ENCODE data around the gene ELAVL3.
"Not testable (repeated sequence)": the region's sequence is repeated elsewhere in the genome, so short reads cannot be mapped to it uniquely, and the experiment has no call there.

The ELAVL3 gene

DNA sequence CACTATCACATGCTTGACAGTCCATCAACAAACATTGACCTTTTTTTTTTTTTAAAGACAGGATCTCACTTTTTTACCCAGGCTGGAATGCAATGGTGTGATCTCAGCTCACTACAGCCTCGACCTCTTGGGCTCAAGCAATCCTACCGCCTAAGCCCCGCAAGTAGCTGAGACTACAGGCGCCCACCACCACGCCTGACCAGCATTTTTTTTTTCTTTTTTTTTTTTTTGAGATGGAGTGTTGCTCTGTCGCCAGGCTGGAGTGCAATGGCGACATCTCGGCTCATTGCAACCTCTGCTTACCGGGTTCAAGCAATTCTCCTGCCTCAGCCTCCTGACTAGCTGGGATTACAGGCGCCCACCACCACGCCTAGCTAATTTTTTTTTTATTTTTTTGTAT lies 21.9 kb downstream of the ELAVL3 start:
- FAIRE-seq, result not testable (repeated sequence)

DNA sequence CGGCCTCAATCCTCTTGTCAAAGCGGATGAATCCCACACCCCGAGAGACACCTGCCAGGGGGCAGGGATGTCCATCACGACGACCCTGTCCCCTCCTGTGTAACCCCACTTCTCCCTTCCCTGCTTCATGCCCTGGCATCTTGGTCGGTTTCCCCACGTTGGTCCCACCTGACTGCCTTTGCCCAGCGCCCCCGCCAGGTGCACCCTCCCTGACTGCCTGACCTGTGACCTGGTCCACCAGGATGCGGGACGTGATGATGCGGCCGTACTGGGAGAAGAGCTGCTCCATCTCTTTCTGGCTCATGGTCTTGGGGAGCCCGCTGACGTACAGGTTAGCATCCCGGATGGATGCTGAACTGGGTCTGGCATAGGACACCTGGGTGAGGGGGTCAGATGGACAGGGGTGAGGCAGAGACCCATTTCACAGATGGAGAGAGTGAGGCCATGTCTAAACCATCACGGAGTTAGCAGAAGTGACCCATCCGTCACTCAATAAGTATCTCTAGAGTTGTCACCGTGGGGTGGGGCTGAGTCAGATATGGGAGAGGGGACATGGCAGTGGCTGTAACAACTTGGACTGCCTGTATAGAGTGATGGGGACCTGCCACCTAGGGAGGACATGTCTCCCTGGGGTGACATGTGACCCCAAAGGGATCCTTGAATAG lies 22.5 kb downstream of the ELAVL3 start:
- FAIRE-seq, result no peak

DNA sequence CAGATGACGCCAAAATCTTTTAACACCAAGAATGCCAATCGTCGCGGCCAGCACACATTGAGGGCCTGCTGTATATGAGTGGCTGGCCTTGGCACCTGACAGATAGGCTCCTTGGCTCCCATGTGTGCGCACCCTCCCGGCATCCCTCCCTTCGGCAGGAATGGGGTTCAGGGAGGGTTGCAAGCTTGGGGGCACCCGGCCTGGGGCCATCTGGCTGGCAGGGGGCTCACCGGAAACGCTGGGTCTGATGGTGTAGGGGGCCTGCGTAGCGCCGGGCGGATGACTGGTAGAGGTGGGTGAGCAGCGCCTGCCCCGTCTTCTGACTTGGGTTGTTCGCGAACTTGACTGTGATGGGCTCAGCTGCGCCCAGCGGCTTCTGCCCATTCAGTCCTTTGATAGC lies 23.0 kb downstream of the ELAVL3 start:
- FAIRE-seq, result no peak

DNA sequence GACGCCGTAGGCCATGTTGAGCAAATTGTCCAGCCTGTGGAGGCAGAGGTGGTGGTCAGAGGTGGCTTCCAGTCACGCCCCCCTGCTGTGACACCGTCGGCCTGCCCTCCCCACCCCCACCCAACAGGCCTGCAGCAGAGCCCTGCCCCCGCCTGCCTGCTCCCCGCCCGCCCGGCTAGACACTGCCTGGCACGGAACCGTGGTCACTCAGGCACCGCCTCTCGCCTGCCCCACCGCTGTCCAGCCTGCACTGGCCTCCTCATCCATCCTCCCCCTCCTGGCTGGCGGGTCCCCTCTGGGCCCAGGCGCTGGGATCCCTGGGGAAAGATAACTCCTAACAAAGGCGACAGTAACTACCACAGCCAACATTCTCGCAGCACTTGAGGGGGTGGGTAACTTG lies 23.7 kb downstream of the ELAVL3 start:
- no peak for FAIRE-seq

DNA sequence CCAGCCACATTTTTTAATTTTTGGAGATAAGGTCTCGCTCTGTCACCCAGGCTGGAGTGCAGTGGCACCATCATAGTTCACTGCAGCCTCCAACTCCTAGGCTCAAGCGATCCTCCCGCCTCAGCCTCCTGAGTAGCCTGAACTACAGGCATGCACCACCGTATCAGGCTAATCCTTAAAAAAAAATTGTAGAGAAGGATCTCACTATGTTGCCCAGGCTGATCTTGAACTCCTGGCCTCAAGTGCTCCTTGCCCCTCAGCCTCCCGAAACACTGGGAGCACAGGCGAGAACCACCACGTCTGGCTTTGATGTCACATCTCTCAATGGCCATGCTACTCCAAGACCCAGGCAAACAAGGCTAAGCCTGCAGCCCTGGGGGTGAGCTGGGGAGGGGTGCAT lies 24.2 kb downstream of the ELAVL3 start:
- FAIRE-seq, result no peak

DNA sequence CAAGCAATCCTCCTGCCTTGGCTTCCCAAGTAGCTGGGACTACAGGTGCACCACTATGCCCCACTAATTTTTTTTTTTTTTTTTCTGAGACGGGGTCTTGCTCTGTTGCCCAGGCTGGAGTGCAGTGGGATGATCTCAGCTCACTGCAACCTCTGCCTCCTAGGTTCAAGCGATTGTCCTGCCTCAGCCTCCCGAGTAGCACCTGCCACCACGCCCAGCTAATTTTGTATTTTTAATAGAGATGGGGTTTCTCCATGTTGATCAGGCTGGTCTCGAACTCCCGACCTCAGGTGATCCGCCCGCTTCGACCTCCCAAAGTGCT lies 25.7 kb downstream of the ELAVL3 start:
- not testable (repeated sequence) for FAIRE-seq

DNA sequence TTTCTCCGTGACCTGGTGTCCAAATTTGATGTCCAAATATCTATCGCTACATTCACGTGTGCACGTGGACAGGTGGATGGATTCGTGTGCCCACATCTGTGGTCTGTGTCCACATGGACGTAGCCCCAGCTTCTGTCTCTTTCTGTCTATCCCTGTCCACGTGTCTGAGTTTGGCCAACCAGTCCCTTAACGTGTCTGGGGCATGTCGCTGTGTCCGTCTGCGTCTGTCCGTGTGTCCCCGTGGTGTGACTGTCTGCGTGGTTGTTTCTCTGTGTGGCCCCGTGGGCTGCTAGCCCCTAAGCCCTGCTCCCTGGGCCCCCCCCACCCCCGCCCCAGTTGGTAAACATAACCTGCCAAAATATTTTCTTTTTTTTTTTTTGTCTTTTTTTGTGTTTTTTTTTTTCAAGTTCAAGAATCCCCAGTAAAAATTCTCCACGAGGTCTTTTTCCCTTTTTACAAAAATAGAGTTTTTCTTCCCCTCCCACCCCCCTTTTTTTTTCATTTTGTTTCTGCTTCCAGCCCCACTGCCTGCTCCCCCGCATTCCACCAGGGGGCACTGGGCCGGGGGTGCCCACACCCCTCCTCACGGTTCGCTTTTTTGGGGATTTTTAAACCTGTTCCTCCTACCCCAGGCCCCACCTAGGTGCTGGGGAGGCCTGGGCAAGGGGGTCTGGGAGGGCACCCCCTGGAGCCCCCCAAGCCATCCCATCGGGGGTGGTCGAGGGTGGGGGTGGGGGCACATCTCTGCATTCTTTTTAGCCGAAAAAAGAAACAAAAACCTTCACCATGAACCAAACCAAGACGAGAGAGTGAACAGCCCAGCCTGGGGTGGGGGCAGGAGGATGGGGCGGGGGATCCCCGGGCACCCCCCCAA lies 27.1 kb downstream of the ELAVL3 start:
- FAIRE-seq, result no peak

DNA sequence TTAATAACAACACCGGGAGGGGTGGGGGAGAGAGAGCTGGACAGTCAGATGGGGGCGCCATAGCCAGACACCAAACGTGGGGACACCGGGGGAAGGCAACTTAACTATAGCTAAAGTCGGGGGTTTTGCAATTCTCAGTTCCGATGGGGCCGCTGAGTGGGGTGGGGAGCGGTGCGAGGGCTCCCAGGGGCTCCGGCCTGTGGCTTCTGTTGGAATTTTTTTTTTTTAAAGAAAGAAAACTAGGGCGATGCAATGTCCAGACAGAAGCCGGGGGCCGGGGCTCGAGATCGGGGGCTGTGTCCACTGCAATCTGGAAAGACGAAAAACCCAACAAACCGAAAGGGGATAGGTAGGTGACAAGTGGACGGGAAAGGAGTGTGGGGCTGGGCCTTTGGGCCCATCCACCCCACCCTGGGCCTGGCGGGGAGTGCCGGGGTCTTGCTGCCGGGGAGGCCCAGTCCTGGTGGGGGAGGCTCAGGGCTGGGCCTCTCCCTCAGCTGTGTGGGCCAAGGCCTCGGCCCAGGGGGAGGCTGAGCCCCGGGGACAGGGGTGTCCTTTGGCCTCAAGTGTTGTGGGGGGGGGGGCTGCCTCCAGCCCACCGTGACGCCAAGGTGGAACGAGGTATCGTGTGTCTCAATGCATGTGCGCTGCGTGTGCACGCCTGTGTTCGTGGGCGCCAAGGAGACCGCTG lies 28.1 kb downstream of the ELAVL3 start:
- no peak for FAIRE-seq

DNA sequence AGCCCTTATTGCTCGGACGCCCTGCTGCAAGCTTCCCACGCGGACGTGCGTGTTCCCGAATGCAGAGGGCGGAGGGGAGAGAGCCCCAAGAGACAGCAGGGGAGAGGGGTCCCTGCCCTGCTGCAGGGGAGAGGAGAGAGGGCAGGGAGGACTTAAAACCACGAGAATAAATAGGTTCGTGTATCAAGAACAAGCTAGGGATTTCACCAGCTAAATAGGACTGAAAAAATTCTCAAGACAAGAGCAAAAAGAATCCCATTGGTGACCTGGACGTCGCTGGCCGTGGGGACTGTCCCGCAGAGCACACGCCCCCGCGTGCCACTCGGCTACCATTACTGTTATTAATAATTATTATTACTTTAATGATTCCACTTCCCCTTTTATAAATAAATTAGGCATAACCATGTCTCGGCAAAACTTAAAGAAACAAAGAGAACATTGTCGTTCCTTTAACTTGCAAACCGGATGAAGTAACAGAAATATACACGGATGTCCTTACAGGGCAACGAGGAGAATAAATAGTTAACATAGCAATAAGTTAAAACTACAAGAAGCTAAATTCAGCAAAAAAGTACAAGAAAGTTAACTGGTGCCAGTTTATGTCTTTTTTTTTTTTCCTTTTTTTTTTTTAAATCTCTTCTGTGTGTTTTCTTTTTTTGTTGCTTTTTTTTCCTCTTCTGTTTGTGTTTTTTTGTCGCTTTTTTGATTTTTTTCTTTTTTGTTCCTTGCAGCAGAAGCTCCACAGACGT lies 28.8 kb downstream of the ELAVL3 start:
- peak; percentile 35 for FAIRE-seq

DNA sequence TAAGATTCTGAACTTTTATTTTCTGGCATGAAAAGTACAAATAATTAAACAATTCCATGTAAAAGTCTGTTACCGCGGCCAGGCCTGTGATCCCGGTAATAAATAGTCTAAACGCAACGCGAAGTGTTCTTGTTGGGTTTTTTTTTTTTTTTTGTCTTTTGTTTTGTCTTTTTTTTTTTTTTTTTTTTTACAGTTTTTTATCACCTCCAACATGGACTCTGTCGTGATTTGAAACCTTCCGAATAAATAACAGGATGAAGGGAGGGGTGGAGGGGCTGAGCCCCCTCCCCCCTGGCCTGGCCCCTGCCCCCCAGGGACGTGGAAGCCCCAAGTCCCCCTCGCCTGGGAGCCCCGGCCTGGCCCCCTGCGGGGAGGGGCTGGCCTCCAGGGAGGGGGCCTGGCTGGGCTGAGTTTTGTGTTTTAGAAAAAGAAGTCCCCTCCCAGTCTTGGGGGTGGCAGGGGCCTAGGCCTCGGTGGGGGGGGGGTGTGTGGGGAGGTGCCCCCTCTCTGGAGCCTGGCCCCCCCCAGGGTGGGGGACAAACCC lies 29.4 kb downstream of the ELAVL3 start:
- FAIRE-seq, result peak; percentile 82

DNA sequence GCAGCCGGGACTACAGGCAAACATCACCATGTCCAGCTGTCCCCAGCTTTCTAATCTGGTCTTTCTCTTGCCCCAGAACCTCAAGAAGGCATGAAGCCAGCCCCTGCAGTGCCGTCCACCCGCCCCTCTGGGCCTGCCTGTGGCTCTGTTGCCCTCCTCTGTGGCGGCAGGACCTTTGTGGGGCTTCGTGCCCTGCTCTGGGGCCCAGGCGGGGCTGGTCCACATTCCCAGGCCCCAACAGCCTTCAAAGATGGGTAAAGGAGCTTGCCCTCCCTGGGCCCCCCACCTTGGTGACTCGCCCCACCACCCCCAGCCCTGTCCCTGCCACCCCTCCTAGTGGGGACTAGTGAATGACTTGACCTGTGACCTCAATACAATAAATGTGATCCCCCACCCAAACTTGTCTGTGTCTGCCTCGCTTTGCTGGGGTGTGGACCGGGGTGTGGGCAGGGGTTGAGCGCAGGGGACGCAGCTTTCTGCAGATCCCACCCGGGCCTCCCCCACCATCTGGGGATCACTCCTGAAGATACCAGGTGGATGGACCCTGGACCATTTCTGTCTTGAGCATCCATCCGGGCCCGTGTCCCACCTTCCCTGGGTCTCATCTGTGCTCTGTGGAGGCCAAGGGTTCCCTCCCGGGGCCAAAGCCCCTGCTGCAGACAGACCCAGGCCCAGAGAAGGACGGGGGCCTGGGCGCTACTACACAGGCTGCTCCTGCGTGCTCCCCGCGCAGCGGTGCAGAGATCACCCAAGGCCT lies 30.1 kb downstream of the ELAVL3 start:
- FAIRE-seq, result no peak

DNA sequence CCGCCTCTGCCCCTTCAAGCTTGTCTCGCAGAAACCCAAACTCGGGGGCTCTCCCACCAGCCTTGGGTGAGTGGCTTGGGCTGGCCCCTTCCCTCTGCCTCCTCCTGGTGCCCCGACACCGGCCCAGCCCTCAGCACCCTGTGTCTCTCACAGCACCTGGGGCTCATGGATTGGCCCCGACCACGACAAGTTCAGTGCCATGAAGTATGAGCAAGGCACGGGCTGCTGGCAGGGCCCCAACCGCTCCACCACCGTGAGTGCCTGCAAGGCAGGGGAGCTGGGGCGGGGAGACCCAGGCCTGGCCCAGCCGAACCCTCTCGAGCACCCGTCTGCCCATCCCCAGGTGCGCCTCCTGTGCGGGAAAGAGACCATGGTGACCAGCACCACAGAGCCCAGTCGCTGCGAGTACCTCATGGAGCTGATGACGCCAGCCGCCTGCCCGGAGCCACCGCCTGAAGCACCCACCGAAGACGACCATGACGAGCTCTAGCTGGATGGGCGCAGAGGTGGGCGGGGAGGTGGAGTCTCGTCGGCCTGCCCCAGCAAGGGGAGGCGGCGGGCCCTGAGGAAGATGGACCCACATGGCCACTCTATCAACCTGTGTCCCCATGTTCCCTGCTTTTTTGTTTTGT lies 31.8 kb downstream of the ELAVL3 start:
- FAIRE-seq, result no peak

DNA sequence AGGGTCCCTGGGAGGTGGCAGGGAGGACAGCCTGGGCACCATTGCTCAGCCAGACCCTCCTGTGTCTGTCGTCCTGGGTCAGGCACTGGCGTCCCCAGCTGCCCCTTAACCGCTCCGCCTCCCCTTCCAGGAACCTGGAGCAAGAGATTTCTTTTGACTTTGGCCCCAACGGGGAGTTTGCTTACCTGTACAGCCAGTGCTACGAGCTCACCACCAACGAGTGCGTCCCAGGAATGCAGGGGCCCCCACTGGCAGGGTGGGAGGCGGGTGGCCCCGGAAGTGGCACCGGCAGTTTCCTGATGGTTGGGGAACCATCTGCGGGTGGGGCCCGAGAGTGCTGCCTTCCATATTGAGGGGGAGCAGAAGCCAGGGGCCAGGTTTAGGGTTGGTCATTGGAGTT lies 32.4 kb downstream of the ELAVL3 start:
- no peak for FAIRE-seq

DNA sequence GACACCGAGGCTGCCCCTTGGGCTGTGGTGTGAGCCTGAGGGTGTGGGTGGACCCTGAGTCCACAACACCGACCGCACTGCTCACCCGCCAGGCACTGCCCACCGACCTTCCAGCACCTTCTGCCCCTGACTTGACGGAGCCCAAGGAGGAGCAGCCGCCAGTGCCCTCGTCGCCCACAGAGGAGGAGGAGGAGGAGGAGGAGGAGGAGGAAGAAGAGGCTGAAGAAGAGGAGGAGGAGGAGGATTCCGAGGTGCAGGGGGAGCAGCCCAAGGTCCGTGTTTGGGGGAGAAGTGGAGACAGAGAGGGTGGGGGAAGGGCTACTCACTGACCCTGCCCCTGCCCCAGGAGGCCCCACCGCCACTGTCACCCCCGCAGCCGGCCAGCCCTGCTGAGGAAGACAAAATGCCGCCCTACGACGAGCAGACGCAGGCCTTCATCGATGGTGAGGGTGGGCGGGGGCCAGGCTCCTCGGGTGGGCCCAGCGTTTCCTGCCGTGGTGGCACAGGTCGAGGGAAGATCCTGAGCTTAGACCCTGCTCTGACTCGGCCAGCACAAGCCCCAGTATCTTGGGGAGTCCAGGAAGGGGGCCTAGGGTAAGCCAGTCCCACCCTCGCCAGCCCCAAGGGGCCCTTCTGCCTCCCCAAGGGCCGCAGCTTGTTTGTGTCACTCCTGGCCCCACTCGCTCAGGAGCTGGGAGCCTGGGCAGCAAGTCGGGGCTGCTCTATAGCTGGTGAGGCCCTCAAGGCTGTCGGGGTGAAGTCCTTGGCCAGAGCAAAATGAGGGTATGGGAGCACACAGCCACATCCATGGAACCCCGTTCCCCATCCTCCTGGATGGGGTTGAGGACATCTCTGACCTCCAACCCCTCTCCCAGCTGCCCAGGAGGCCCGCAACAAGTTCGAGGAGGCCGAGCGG lies 33.2 kb downstream of the ELAVL3 start:
- no peak for FAIRE-seq

DNA sequence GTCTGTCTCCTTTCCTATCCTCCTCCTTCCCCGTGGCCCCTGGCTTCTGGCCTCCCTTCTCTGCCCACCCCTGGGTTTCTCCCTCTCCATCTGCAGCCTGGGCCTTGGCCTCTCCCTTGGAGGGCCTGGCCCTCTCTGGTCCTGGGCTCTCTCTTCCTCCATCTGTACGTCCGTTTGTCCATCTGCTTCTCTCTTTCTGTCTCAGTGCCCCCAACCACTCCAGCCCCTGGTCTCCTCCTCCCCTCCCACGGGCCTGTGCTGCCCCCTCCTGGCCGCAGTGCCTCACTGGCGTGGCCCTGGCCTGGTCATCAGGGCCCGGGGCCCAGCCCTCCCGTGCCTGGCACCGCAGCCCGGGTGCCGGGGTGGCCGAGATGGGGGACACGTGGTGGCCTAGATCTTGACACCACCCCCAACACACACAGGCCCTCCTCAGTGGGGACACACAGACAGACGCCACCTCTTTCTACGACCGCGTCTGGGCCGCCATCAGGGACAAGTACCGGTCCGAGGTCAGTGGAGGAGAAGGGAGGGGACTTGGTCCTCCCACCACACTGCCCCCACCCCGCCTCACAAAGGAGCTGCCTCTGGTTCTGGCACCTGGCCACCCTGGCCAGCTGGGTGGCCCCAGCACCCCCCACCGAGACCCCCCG lies 34.1 kb downstream of the ELAVL3 start:
- FAIRE-seq, result no peak

DNA sequence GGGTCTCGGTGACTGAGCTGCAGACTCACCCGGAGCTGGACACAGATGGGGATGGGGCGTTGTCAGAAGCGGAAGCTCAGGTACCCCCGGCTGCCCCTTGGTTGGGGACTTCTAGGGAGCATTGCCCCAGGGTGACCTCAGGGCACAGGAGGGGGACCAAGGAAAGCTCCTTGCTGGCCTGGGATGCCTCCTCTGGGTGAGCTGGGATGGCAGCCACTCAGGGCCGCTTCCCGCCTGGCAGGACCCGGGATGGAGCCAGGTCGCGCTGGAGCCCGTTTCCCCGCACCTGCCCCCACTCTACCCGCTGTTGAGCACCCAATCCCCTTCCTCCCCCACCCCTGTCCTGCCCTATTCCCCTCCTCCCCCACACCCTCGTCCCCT lies 34.6 kb downstream of the ELAVL3 start:
- FAIRE-seq, result no peak

DNA sequence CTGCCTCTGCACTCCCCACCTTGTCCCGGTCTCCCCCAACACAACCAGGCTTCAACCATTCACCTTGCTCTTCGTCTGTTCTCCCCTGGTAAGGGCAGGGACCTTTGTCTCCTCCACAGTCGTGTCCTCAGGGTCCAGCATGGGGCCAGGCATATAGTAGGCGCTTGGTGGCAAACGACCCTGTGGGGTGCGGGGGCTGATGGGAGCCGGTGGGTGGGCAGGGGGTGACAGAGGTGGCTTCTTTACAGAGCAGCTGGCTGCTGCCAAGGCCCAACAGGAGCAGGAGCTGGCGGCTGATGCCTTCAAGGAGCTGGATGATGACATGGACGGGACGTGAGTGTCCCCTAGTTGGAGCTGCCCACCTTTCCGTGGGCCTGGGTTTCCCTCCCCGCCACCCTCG lies 35.7 kb downstream of the ELAVL3 start:
- no peak for FAIRE-seq

DNA sequence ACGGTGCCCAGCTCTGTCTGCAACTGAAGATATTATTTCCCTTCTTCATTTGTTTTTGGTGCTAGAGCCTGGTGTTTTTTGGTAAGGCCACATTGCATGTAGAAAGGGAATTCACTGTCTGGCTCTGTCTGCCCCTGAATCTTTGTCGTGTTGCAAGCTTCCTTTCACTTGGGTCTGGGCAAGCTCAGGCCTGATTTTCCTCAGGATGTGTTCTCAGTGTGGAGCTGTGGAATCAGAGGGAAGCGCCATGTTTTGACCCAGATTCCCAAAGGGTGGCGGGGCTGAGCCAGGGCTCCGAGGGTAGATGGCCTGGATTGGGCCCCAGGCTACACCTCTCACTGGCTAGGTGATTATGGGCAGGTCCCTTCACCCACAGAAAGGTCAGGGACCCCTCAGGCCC lies 36.8 kb downstream of the ELAVL3 start:
- FAIRE-seq, result no peak

DNA sequence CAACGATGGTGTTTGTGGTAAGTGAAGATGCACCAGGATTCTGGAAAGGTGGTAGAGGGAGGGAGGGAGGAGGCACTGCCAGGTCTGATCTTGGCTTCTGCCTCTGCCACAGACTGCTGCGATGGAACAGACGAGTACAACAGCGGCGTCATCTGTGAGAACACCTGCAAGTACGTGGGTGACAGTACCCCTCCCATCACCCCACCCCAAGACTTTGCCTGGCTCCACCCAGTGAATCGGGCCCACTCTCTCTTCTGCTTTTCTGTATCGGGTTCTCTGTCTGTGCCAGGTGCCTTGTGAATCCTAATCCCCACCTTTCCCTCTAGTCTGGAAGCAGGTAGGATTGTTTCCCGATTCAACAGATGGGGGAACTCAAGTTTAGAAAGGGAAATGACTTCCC lies 42.9 kb downstream of the ELAVL3 start:
- FAIRE-seq, result no peak

DNA sequence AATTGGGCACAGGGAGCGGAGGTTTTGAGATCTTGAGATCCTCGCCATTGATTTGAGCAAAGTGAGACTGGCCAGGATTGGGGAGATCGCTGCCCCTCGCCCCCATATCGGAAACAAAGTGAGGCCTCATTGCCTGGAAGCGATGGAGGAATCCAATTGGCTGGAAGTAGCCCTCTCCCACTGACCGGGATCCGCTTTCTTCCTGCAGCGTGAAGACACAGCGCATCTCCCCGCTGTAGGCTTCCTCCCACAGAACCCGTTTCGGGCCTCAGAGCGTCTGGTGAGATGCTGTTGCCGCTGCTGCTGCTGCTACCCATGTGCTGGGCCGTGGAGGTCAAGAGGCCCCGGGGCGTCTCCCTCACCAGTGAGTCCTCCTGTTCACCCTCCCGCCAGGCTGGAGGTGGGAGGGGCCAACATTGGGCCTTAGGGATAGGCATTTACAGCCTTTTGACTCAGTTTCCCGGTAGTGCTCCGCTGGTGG lies 45.0 kb downstream of the ELAVL3 start:
- FAIRE-seq, result no peak
